GM21786 (cell line): ENCODE results near the gene GPRC5D.

Experiments used
- ATAC-seq: cut with Tn5 transposase; IDR thresholded peaks from one replicate; pipeline ENCODE4 v1.9.1; 2021; ENCODE audit not compliant: unreplicated experiment

GPRC5D gene

DNA sequence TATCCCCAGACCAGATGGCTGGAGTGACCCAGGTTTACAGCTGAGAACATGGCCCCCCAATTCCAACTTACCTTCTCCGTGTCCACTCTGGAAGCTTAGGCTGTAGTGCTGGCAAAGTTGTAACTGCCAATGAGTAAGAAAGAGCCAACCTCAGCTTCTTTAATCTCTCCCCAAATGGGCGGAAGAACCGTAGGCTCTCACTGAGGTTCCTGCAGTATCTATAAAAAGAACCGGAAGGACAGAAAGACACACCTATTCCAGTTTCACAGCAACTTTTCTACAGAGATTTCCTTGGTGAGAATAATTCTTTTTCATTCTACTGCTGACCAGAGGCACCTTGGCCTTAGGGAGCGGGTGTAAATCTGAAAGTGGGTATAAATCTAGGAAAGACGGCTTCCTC lies at the start of gene GPRC5D:
GPRC5D (minus strand) TSS at position 135 of the 400 bp plus-strand sequence. CDS start 1,786 bp downstream, outside the sequence.
- no peak for ATAC-seq

DNA sequence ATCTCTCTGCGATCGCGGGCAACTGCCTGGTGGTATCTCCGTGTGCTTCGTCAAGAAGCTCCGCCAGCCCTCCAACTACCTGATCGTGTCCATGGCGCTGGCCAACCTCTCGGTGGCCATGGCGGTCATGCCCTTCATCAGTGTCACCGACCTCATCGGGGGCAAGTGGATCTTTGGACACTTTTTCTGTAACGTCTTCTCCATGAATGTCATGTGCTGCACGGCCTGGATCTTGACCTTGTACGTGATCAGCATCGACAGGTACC lies 49.7 kb upstream of the GPRC5D start:
- ATAC-seq = no peak

- ATAC-seq = no peak
Observed at GRCh38 chr12:13000925-13001774, 49.2 kb upstream of the GPRC5D start.

GRCh38 chr12:13000616-13000924 lies 48.6 kb upstream of the GPRC5D start:
- peak; percentile 32 for ATAC-seq

GRCh38 chr12:12999959-13000615 lies 48.1 kb upstream of the GPRC5D start, which contains the start of gene HEBP1:
Gene HEBP1, minus strand, starts transcription at chr12:13000265. Its CDS starts 151 bp downstream, at chr12:13000114.
- peak; percentile 80 for ATAC-seq

DNA sequence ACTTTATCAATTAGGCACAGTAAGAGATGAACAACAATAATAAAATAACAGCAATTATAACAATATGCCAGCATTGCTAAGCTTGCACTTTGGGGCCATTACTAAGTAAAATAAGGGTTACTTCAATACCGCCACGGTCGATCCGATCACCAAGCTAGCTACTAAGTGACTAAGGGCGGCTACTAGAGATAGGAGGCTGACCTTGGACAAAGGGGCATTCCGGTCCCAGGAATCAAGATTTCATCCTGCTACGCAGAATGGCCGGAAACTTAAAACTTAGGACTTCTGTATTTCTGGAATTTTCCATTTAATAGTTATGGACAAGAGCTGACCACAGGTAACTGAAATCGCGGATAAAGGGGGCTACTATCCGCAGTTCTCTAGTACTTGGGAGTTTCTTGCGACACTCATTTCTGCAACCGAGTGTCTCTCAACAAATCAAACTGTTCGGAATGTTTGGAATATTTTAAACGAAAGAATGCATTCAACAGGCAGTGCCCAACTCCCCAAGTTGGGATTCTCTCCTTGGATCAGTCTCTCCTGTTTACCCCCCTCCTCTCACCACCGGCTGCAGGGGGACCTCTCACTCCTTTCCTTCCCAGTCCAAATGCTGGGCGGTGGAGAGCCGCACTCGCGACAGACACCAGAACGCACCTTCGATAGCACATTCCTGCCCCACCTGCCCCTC lies 47.4 kb upstream of the GPRC5D start:
- ATAC-seq = no peak

DNA sequence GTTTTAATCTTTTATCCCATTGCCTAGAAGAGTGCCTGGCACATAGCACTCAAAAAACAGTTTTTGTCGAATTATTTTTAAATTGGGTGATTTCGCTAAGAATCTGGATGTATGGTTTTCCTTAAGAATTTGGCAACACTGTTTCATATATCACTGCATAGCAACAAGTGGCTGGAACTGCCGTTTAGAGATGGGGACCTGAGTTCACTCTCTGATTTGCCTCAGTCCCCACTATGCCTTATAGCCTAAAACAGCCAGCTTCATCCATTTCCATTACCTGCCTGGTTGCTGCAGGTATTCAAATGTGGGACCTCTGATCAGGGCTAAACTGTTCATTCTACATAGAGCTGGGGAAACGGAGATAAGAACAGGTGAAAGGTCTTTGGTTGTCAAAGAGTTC lies 46.3 kb upstream of the GPRC5D start:
- no peak for ATAC-seq

DNA sequence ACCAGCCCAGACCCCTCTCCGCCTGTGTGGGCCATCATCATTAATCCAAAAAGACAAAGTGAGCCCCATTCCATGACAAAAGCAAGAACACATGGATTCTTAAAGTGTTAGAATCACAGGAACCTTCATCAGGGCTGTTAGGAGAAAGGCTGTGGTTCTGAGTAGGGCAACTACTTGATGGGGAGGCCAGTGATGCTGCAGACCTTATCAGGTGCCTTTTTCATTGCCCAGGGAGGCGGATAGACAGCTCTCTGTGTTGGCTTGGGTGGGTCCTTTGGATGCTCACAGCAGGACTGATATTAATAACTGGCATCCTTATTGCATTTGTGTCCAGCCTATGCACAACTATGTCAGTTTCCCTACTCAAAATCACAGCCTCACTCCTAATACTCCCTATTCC lies 45.8 kb upstream of the GPRC5D start:
- no peak for ATAC-seq

DNA sequence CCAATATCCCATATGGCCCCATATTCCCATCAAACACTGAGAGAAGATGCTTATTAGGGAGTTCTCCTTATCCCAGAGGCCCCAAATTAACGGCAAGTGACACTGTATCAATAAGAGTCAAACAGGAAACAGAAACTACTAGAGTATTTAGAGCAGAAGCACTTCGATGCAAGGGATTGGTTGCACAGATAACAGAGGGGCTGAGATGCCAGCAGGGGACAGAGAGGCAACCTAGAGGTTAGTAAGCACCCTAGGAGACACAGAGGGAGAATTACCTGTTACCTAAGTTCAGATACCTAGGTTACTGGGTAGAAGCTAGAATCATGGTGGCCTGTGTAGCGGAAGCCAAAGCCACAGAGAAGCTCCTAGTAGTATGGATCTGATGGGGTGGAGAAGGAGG lies 45.2 kb upstream of the GPRC5D start:
- no peak for ATAC-seq

GRCh38 chr12:12996209-12996608 lies 44.2 kb upstream of the GPRC5D start:
- no peak for ATAC-seq

DNA sequence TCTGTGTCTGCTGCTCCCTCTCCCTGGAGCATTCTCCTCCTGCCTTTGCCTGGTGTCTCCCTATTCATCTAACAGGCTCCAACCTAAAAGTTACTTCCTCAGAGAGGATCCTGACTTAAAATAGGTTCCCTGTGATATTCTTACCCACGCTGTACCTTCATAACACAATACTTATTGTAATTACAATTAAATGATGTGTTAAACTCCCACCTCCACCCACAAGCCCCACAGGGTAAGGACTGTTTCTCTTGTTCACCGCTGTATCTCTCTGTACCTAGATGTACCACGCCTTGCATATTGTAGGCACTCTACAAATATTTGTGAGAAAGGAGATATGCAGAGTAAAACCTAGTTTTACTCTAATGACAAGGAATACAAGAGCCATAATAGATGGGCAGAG lies 43.1 kb upstream of the GPRC5D start:
- no peak for ATAC-seq

DNA sequence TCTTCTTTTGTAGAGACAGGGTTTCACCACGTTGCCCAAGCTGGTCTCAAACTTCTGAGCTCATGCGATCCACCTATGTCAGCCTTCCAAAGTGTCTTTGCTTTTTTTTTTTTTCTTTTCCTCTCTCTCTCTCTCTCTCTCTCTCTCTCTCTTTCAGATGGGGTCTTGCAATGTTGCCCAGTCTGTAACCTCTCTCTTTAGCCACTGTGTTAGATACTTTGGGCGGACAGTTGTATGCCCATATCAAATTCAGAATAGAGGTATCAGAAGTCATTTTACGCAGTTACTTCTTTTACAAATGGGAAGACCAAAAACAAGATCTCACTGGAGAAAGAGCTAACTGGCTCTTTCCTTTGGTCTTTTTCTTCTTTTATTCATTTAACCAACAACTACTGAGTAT lies 41.4 kb upstream of the GPRC5D start:
- no peak for ATAC-seq

DNA sequence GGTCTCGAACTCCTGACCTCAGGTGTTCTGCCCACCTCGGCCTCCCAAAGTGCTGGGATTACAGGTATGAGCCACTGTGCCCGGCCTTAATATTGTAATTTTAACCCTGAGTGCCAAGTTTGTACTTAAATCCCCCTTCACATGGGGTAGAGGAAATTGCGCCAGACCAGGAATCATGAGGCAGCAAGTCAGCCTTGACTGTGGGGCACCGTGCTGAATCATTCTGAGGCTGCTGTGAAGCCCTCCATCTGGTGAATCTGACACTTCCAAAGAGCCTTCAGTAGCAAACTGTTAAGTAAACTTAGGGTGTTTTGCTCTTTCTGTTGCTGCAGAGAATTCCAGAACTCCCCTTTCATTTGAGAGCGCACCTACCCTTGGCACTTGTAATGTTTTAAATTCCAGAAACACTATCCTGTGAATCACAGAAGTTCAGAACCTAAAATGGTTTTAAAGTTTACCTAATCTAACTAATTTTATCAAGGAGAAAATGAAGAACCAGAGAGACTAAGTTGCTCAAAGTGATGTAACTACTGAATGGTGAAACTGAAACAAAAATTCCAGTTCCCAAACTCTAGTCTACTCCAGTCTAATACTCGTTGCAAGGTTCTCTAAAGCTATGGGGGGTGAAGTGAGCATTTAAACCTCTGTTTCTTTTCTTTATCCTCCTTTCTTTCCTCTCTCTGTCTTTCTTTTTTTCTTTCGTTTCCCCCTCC lies 40.6 kb upstream of the GPRC5D start:
- no peak for ATAC-seq

DNA sequence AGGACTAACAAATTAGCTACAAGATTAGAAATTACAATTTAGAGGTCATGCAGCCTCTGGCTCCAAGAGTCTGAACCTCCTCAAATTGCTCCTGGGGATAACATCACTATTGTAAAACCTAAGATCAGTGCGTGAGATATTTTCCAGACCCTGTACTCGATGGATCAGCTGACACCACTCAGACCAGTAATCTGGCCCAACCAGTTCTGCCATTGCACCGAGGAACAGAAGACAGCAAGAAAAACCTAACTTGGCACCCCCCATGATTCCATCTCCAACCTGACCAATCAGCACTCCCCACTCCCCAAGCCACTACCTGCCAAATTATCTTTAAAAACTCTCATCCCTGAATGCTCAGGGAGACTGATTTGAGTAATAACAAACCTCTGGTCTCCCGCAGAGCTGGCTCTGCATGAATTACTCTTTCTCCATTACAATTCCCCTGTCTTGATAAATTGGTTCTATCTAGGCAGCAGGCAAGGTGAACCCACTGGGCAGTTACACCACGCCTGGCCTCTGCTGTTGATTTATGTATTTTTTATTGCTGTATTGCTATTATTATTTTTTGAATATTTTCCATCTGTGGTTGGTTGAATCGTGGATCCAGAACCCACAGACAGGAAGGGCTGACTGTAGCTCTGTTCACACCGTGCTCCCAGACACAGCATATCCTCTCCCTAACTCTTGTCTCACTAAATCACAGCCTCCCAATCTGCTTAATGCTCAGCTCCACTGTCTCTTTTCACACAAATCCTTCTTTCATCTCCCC lies 38.9 kb upstream of the GPRC5D start:
- ATAC-seq = no peak

DNA sequence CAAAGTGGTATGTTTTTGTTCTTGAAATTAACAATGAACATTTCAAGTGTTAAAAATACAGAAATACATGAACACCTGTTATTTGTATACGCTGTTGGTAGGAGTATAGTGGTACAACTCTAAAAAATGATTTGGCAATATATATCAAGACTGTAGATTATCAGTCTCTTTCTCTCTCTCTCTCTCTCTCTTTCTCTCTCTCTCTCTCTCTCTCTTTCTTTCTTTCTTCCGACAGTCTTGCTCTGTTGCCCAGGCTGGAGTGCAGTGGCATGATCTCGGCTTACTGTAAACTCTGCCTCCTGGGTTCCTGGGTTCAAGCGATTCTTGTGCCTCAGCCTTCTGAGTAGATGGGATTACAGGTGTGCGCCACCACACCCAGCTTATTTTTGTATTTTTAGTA lies 35.5 kb upstream of the GPRC5D start:
- ATAC-seq = no peak

DNA sequence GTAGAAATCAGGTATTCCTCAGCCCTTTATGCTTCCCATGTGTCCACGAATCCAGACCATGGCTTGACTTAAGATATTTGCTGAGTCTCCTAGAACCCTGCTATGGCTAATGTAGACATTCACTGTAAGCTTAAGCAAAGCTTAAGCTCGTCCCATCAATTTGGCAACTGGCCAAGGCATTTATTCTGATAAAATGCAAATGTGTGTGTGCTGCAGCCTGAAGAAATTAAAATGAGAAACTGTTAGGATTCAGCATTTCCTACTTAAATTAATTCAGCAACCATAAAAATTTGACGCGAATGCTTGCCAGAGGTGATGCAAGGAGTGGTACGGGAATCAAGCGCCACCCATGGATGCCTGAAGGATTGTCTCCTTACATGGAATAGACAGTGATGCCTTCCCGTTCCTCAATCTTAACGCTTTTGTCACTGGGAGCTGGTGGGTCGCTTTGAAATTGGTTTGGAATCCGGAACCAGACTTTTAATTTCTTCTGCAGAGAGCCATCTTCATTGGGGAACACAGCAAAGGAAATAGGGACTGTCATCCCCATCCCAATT lies 34.9 kb upstream of the GPRC5D start:
- ATAC-seq = no peak

GRCh38 chr12:12985817-12986408 lies 33.9 kb upstream of the GPRC5D start:
- ATAC-seq = no peak

DNA sequence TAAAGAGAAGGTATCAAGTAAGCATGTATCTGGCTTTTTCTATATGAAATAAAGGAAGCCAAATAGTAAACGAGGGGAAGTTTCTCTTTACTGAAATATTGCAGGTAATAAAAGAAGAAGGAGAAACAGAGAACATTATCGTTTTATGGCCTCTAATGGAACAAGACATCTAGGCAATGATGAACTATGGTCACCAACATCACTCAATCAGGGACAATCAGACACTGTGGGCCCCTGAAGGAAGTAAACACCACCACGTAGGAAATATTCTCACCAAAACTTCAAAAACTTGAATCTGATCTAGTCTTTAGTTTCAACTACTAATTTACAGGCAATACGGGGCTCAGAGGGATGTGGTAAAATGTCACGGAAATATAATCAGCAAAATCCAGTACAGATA lies 32.2 kb upstream of the GPRC5D start:
- ATAC-seq = no peak

- no peak for ATAC-seq
Observed at GRCh38 chr12:12983420-12984035, 31.6 kb upstream of the GPRC5D start.

DNA sequence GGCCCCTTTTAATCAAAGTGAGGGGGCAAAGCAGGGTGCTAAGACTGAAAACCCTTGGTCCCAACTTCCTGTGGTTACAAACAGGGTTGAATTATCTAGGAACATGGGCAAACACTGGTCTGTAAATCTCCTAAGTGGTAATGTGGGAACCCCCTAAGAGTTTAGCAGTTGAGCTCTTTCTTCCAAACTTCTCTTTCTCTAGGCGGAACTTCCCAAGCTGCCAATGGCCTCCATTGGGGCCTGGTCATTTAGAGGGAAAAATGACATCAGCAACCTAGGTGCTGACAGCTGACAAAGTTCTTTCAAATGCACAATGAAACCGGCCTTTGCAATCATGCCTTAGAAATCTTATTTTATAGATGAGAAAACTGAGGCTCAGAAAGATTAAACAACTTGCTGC lies 30.4 kb upstream of the GPRC5D start:
- ATAC-seq = no peak
